Activated naive CD8-positive, alpha-beta T cell treated with anti-CD3 and anti-CD28 coated beads, Interleukin-2, amount 50 U/mL, for 24 hours (primary cell): ENCODE measurements around the gene RSPH1.

Source experiments
- ATAC-seq: fragments of 150-1000 bp; cut with Tn5 transposase; one replicate; pipeline ENCODE4 v1.10.0; 2021
- DNase-seq: peaks from one replicate; pipeline ENCODE4 v3.0.0; 2021
- H3K27ac Mint-ChIP-seq: one replicate; pipeline ENCODE4 v1.8.0; 2021; ENCODE audit warnings: mild to moderate bottlenecking, mixed read lengths
- H3K27me3 Mint-ChIP-seq: one replicate; pipeline ENCODE4 v1.8.0; 2021; ENCODE audit warnings: mixed read lengths
- H3K36me3 Mint-ChIP-seq: one replicate; pipeline ENCODE4 v1.8.0; 2021; ENCODE audit warnings: low read depth, mixed read lengths
- H3K4me1 Mint-ChIP-seq: one replicate; pipeline ENCODE4 v1.8.0; 2021; ENCODE audit warnings: mixed read lengths
- H3K4me3 Mint-ChIP-seq: one replicate; pipeline ENCODE4 v1.8.0; 2021; ENCODE audit warnings: mild to moderate bottlenecking, moderate library complexity, mixed read lengths
- H3K9me3 Mint-ChIP-seq: one replicate; pipeline ENCODE4 v1.8.0; 2021; ENCODE audit warnings: mixed read lengths

The RSPH1 gene

GRCh38 chr21:42426876-42427480 lies 69.0 kb downstream of the RSPH1 start:
- DNase-seq, result no peak
- Mint-ChIP-seq H3K4me3 (no peak overlapping the region), H3K9me3 (no peaks in the 10 kb centered on the region), H3K36me3 (peaks cover 68% of the 10 kb centered on the region), H3K27ac (peak overlapping the region; percentile 56), H3K27me3 (no peaks in the 10 kb centered on the region), H3K4me1 (peaks cover 56% of the 10 kb centered on the region)
- no peak for ATAC-seq

DNA sequence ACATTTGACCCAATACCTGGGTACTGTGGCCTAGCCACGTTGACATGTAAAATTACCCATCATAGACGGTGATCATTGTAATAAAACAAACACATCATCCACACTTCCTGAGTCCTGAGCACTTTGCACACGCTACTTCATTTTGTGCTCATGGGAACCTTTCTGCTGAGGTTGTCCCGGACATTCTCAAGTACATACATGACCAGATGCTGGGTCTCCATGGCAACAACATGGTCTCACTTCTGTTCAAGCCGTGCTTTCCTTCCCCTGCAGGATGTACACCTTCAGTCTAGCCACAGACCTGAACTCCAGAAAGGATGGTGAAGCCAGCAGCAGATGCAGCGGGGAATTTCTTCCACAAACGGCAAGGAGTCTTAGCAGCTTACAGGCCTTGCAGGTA lies 69.6 kb downstream of the RSPH1 start:
- ATAC-seq, result no peak
- H3K36me3 Mint-ChIP-seq, result peaks cover 68% of the 10 kb centered on the region
- no peak for DNase-seq
- no peaks in the 10 kb centered on the region for H3K27me3 Mint-ChIP-seq
- peak overlapping the region; percentile 89 for H3K27ac Mint-ChIP-seq
- peaks cover 61% of the 10 kb centered on the region for H3K4me1 Mint-ChIP-seq
- no peaks in the 10 kb centered on the region for H3K9me3 Mint-ChIP-seq
- H3K4me3 Mint-ChIP-seq, result no peak overlapping the region

DNA sequence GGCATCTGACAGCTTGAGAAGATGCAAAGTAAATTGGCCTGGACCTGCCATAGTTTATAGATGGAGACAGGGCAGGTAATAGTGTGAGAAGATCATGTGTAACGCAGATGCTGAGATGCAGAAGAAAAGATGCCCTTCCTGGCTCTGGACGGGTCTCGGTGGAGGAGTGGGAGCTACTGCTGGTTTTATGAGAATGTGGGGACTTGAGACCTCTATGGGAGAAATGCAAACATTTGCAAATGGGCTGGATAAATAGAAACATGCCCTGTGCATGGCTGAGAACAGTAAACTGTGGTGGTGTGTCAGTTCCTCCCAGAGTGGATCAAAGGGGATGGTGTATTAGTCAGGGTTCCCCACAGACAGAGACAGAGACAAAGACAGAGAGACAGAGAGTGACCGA lies 70.4 kb downstream of the RSPH1 start:
- Mint-ChIP-seq H3K9me3 (no peaks in the 10 kb centered on the region), H3K27me3 (peaks cover 3% of the 10 kb centered on the region), H3K4me3 (peak overlapping the region; percentile 63), H3K4me1 (peaks cover 69% of the 10 kb centered on the region), H3K36me3 (peaks cover 73% of the 10 kb centered on the region), H3K27ac (peak overlapping the region; percentile 89)
- peak; percentile 70 for ATAC-seq
- DNase-seq, result no peak

- Mint-ChIP-seq H3K4me3 (peak overlapping the region; percentile 63), H3K9me3 (peaks cover under 1% of the 10 kb centered on the region), H3K36me3 (peaks cover 77% of the 10 kb centered on the region), H3K27ac (peak overlapping the region; percentile 89), H3K4me1 (peaks cover 73% of the 10 kb centered on the region), H3K27me3 (peaks cover 3% of the 10 kb centered on the region)
- DNase-seq (peak; percentile 70), ATAC-seq (peak; percentile 72)
Measured at GRCh38 chr21:42424914-42425541, 71.0 kb downstream of the RSPH1 start.

GRCh38 chr21:42423685-42424084 lies 72.3 kb downstream of the RSPH1 start:
- Mint-ChIP-seq H3K4me3 (peak overlapping the region; percentile 63), H3K27me3 (peaks cover 3% of the 10 kb centered on the region), H3K27ac (peak overlapping the region; percentile 89), H3K4me1 (peaks cover 87% of the 10 kb centered on the region), H3K9me3 (peaks cover 10% of the 10 kb centered on the region), H3K36me3 (peaks cover 83% of the 10 kb centered on the region)
- DNase-seq (no peak), ATAC-seq (no peak)

DNA sequence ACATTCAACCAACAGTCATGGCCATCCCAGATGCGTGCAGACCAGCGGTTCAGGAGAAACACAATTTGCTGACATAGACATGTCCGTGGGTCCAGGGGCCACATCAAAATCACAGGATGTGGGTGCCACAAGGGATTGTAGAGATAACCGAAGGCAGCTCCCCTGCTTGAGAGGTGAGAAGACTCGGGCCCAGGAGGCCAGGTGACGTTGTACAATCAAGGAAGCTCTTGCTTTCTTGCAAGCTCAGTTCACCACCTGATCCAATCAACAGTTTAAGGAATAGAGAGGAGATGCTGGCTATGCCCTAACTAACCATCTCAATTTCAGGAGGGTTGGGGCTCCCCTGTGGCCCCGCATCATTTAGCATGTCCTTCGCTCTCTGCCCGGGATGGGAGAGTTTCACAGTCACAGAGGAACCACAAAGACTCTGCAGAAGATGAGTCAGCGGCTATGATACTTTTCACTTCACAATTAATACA lies 72.8 kb downstream of the RSPH1 start:
- peaks cover 85% of the 10 kb centered on the region for H3K36me3 Mint-ChIP-seq
- peak; percentile 63 for ATAC-seq
- H3K27me3 Mint-ChIP-seq, result peaks cover 3% of the 10 kb centered on the region
- peak overlapping the region; percentile 89 for H3K27ac Mint-ChIP-seq
- H3K4me3 Mint-ChIP-seq, result peak overlapping the region; percentile 63
- peaks cover 10% of the 10 kb centered on the region for H3K9me3 Mint-ChIP-seq
- peaks cover 90% of the 10 kb centered on the region for H3K4me1 Mint-ChIP-seq
- peak; percentile 58 for DNase-seq
